ENCODE data around the gene ZNF581. TPM values are rescaled to one million over a fixed set of nuclear protein-coding genes. Genes with fewer than 3 reads are reported as not detected.

The ZNF581 gene
- total RNA-seq, 2 donors from 2014 or later, result 8.4 to 8.6 TPM

- intact Hi-C loops (cut with DNase I), result no loop called here
- no peak for DNase-seq
- no peak for ATAC-seq
Observed at GRCh38 chr19:55671054-55671378, 27.6 kb downstream of the ZNF581 start.

GRCh38 chr19:55672418-55672817 is 29.0 kb downstream of the ZNF581 start:
- intact Hi-C loops (cut with DNase I), result no loop called here
- DNase-seq (no peak), ATAC-seq (no peak)

GRCh38 chr19:55673465-55673864 is 30.0 kb downstream of the ZNF581 start:
- intact Hi-C loops (cut with DNase I), result no loop called here
- no peak for DNase-seq
- ATAC-seq, result no peak

GRCh38 chr19:55673889-55674288 is 30.4 kb downstream of the ZNF581 start:
- DNase-seq (no peak), ATAC-seq (no peak)
- intact Hi-C loops (cut with DNase I), result no loop called here

- intact Hi-C loops (cut with DNase I), result no loop called here
- ATAC-seq, result peak in 1 of 2 donors; percentile 1
- DNase-seq, result no peak
Observed at GRCh38 chr19:55674459-55674840, 31.0 kb downstream of the ZNF581 start.

- intact Hi-C loops (cut with DNase I), result no loop called here
- DNase-seq (peak; percentile 97), ATAC-seq (peak; percentile 92 to 96)
Observed at GRCh38 chr19:55674841-55675660, 31.6 kb downstream of the ZNF581 start, which contains the start of gene EPN1. TSS of gene EPN1 (plus strand) at chr19:55675226. CDS start at chr19:55678628, 3,402 bp downstream.

GRCh38 chr19:55675661-55676354 is 32.4 kb downstream of the ZNF581 start:
- ATAC-seq (no peak), DNase-seq (no peak)
- intact Hi-C loops (cut with DNase I), result no loop called here

GRCh38 chr19:55676383-55676782 is 32.9 kb downstream of the ZNF581 start:
- ATAC-seq (no peak), DNase-seq (peak; percentile 61)
- intact Hi-C loops (cut with DNase I), result no loop called here

GRCh38 chr19:55676889-55677505 is 33.5 kb downstream of the ZNF581 start:
- intact Hi-C loops (cut with DNase I), result no loop called here
- ATAC-seq, result no peak
- DNase-seq, result no peak

GRCh38 chr19:55677572-55678028 is 34.2 kb downstream of the ZNF581 start:
- ATAC-seq (no peak), DNase-seq (no peak)
- intact Hi-C loops (cut with DNase I), result no loop called here

GRCh38 chr19:55678121-55678671 is 34.7 kb downstream of the ZNF581 start:
- ATAC-seq (peak in 1 of 2 donors; percentile 17), DNase-seq (no peak)

GRCh38 chr19:55679343-55680257 is 36.2 kb downstream of the ZNF581 start:
- DNase-seq (no peak), ATAC-seq (no peak)
- intact Hi-C loops (cut with DNase I), result no loop called here

More at GRCh38 chr19:55678121-55678671, 34.7 kb downstream of the ZNF581 start:
- intact Hi-C loops (cut with DNase I), result no loop called here

- DNase-seq (no peak), ATAC-seq (no peak)
- intact Hi-C loops (cut with DNase I), result no loop called here
Observed at GRCh38 chr19:55680339-55681130, 37.1 kb downstream of the ZNF581 start.

GRCh38 chr19:55681131-55682092 is 38.0 kb downstream of the ZNF581 start:
- DNase-seq, result no peak
- ATAC-seq, result no peak
- intact Hi-C loops (cut with DNase I), result no loop called here

GRCh38 chr19:55683449-55684261 is 40.2 kb downstream of the ZNF581 start:
- no peak for ATAC-seq
- intact Hi-C loops (cut with DNase I), result no loop called here
- DNase-seq, result no peak
